Progenitor cell of endocrine pancreas (in vitro differentiated cells): ENCODE results near the gene MRPL14. TPM values are rescaled to one million over a fixed set of nuclear protein-coding genes. Genes with fewer than 3 reads are reported as not detected.
A peak's percentile ranks its signal among the peaks of the same experiment; 100 is the strongest.

Experiments used
- DNase-seq: peaks from one replicate; pipeline ENCODE4 v3.0.0; 2021; ENCODE audit warnings: low spot score; ENCODE audit not compliant: unreplicated experiment
- H3K27ac Mint-ChIP-seq: 2 replicates; pipeline ENCODE4 v1.8.0; 2021; ENCODE audit warnings: mild to moderate bottlenecking, moderate library complexity, mixed read lengths
- H3K27me3 Mint-ChIP-seq: 2 replicates; pipeline ENCODE4 v1.8.0; 2021; ENCODE audit warnings: mixed read lengths
- H3K36me3 Mint-ChIP-seq: 2 replicates; pipeline ENCODE4 v1.8.0; 2022; ENCODE audit warnings: mixed read lengths; ENCODE audit not compliant: insufficient read depth
- H3K4me1 Mint-ChIP-seq: 2 replicates; pipeline ENCODE4 v1.8.0; 2021; ENCODE audit warnings: low read depth, mixed read lengths
- H3K4me3 Mint-ChIP-seq: 2 replicates; pipeline ENCODE4 v1.8.0; 2021; ENCODE audit warnings: low read depth, mild to moderate bottlenecking, moderate library complexity, mixed read lengths
- H3K9me3 Mint-ChIP-seq: 2 replicates; pipeline ENCODE4 v1.8.0; 2021; ENCODE audit warnings: low read depth, mixed read lengths
- total RNA-seq: library from RNA; stranded (reverse); gene quantifications from 2 replicates; pipeline ENCODE4 v1.2.1, GENCODE V29; 2021
- TF ChIP-seq, protein P1 (sequence below): fragments of 200-600 bp; sonication (generic); IDR thresholded peaks from one replicate; pipeline ENCODE4 v1.5.0; 2021; ENCODE audit warnings: antibody characterized with exemption, mild to moderate bottlenecking; ENCODE audit not compliant: unreplicated experiment

Gene MRPL14
- total RNA-seq, 1 donor from 2014 or later = 51.1 TPM

DNA sequence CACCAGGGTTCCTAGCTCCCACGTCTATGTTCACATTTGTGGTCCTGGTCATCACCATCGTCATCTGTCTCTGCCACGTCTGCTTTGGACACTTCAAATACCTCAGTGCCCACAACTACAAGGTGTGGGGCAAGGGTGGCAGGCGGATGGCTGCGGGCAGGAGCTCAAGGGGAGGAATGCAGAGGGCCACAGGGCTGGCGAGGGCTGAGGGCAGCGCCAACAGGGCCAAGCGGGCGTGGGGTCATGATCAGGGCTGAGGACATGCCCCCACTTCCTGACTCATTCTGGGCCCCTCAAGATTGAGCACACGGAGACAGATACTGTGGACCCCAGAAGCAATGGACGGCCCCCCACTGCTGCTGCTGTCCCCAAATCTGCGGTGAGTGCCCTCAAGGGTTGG, 26.8 kb upstream of the MRPL14 start:
- H3K27me3 Mint-ChIP-seq = no peaks in the 10 kb centered on the region

DNA sequence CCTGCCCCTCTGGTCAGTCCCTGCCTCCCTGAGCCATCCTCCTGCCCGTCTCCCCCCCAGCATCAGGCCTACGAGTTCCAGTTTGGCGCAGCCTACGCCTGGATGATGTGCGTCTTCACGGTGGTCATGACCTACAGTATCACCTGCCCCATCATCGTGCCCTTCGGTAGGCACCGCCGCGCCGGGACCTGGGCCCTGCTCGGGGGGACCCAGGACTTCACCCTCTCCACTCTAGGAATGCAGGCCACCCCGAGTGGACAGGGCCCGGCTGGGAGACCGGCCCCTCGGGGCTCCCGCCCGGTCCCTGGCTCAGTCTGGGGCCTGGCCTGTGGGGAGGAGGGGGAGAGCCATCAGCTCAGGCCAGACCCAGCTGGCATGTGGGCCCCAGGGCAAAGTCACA, 25.3 kb upstream of the MRPL14 start:
- Mint-ChIP-seq H3K27ac (no peak overlapping the region), H3K4me1 (peaks cover 14% of the 10 kb centered on the region), H3K9me3 (no peaks in the 10 kb centered on the region), H3K27me3 (no peaks in the 10 kb centered on the region), H3K4me3 (no peak overlapping the region), H3K36me3 (peaks cover 13% of the 10 kb centered on the region)
- TF ChIP-seq, protein P1, sequence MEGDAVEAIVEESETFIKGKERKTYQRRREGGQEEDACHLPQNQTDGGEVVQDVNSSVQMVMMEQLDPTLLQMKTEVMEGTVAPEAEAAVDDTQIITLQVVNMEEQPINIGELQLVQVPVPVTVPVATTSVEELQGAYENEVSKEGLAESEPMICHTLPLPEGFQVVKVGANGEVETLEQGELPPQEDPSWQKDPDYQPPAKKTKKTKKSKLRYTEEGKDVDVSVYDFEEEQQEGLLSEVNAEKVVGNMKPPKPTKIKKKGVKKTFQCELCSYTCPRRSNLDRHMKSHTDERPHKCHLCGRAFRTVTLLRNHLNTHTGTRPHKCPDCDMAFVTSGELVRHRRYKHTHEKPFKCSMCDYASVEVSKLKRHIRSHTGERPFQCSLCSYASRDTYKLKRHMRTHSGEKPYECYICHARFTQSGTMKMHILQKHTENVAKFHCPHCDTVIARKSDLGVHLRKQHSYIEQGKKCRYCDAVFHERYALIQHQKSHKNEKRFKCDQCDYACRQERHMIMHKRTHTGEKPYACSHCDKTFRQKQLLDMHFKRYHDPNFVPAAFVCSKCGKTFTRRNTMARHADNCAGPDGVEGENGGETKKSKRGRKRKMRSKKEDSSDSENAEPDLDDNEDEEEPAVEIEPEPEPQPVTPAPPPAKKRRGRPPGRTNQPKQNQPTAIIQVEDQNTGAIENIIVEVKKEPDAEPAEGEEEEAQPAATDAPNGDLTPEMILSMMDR = no peak
- DNase-seq = no peak

More for the DNA sequence above, 26.8 kb upstream of the MRPL14 start:
- peaks cover 10% of the 10 kb centered on the region for H3K36me3 Mint-ChIP-seq
- DNase-seq = no peak
- TF ChIP-seq, protein P1 = no peak
- H3K27ac Mint-ChIP-seq = no peak overlapping the region
- no peak overlapping the region for H3K4me3 Mint-ChIP-seq
- H3K9me3 Mint-ChIP-seq = no peaks in the 10 kb centered on the region
- H3K4me1 Mint-ChIP-seq = peaks cover 14% of the 10 kb centered on the region

DNA sequence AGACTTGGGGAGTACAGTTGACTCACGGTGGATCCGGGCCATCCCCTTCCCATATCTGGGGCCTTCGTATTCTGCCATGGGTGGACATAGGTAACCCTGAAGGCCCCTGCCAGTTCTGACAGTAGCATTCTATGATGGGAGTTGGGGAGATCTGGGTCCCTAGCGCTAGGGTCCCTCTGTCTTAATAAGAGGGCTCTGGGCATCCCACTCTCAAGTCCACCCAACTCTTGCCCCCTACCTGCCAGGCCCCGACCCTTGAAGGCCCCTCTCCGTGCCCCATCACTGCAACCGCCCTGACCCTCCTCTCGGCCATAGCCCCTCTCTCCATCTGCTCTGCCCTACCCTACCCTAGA, 24.8 kb upstream of the MRPL14 start:
- H3K9me3 Mint-ChIP-seq = no peaks in the 10 kb centered on the region
- peaks cover 13% of the 10 kb centered on the region for H3K36me3 Mint-ChIP-seq
- H3K27ac Mint-ChIP-seq = no peak overlapping the region
- H3K27me3 Mint-ChIP-seq = no peaks in the 10 kb centered on the region
- no peak for DNase-seq
- TF ChIP-seq, protein P1 = no peak
- H3K4me3 Mint-ChIP-seq = no peak overlapping the region
- peaks cover 13% of the 10 kb centered on the region for H3K4me1 Mint-ChIP-seq

DNA sequence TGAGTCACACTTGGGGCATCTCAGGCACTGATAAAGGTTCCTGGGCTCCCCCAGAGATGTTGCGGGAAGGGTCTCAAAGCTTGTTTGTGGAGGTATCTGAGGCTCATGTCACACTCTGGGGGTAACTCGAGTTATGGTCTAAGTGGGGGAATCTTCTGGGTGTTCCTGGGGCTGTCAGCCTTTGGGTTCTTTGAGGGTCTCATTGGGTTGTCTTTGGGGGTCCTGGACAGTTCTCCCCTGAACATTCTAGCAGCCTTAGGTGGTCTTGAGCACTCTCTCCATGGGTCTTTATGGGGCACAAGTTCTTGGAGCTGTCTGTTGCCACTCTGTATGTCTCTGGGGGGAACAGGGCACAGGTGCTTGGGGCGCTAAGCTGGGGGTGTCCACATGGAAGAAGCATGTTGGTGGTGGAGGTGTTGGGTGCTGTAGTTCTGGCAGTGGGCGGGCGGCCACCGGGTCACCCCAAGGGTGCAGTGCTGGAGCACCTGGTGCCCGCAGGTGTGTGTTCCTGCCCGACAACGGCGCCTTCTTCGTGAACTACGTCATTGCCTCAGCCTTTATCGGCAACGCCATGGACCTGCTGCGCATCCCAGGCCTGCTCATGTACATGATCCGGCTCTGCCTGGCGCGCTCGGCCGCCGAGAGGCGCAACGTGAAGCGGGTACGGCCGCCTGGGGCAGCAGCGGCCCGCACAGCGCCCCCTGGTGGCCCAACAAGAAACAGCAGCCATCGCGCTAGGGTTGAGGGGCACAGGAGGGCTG, 24.3 kb upstream of the MRPL14 start:
- H3K9me3 Mint-ChIP-seq = no peaks in the 10 kb centered on the region
- no peak overlapping the region for H3K4me3 Mint-ChIP-seq
- peaks cover 8% of the 10 kb centered on the region for H3K4me1 Mint-ChIP-seq
- H3K36me3 Mint-ChIP-seq = peaks cover 15% of the 10 kb centered on the region
- H3K27me3 Mint-ChIP-seq = no peaks in the 10 kb centered on the region
- peak; percentile 81 for DNase-seq
- TF ChIP-seq, protein P1 = peak; percentile 99
- H3K27ac Mint-ChIP-seq = peak overlapping the region; percentile 56

DNA sequence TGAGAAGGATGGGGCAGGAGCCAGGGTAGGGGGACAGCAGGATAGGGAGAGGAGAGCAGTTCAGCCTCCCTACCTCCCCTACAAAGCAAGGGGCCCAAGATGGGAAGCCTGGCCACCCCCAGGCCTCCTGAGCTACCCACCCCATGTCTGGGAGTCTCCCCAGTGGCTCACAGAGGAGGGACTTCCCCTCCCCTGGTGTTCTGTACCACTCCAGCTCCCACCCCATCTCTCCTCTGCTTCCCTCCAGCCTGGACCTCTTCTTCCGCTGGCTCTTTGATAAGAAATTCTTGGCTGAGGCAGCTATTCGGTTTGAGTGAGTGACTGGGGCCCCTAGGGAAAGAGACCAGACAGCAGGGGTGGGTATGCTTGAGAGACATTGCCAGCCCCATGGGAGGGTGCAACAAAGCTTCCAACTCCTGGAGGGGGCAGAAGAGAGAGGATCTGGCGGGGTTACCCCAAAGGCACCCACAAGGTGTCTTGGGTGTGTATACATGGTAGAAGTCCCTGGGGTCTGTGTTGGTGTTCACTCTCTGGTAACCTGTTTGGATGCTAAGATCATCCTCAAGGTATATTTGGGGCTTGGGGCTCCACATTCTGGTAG, 23.2 kb upstream of the MRPL14 start:
- DNase-seq = no peak
- TF ChIP-seq, protein P1 = no peak
- no peak overlapping the region for H3K27ac Mint-ChIP-seq
- H3K27me3 Mint-ChIP-seq = no peaks in the 10 kb centered on the region
- H3K4me3 Mint-ChIP-seq = no peak overlapping the region
- peaks cover 20% of the 10 kb centered on the region for H3K36me3 Mint-ChIP-seq
- no peaks in the 10 kb centered on the region for H3K4me1 Mint-ChIP-seq
- H3K9me3 Mint-ChIP-seq = no peaks in the 10 kb centered on the region
